ENCODE measurements around the gene ESF1. TPM values are rescaled to one million over a fixed set of nuclear protein-coding genes. Genes with fewer than 3 reads are reported as not detected.

Gene ESF1, protein sequence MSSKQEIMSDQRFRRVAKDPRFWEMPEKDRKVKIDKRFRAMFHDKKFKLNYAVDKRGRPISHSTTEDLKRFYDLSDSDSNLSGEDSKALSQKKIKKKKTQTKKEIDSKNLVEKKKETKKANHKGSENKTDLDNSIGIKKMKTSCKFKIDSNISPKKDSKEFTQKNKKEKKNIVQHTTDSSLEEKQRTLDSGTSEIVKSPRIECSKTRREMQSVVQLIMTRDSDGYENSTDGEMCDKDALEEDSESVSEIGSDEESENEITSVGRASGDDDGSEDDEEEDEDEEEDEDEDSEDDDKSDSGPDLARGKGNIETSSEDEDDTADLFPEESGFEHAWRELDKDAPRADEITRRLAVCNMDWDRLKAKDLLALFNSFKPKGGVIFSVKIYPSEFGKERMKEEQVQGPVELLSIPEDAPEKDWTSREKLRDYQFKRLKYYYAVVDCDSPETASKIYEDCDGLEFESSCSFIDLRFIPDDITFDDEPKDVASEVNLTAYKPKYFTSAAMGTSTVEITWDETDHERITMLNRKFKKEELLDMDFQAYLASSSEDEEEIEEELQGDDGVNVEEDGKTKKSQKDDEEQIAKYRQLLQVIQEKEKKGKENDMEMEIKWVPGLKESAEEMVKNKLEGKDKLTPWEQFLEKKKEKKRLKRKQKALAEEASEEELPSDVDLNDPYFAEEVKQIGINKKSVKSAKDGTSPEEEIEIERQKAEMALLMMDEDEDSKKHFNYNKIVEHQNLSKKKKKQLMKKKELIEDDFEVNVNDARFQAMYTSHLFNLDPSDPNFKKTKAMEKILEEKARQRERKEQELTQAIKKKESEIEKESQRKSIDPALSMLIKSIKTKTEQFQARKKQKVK
- 18.9 and 20.7 TPM in 2 replicates for total RNA-seq
- long read RNA-seq, partial matches to known transcripts, result 7 of 15 reads
- long read RNA-seq, other reads (novel, unspliced or antisense), result 8 of 15 reads

DNA sequence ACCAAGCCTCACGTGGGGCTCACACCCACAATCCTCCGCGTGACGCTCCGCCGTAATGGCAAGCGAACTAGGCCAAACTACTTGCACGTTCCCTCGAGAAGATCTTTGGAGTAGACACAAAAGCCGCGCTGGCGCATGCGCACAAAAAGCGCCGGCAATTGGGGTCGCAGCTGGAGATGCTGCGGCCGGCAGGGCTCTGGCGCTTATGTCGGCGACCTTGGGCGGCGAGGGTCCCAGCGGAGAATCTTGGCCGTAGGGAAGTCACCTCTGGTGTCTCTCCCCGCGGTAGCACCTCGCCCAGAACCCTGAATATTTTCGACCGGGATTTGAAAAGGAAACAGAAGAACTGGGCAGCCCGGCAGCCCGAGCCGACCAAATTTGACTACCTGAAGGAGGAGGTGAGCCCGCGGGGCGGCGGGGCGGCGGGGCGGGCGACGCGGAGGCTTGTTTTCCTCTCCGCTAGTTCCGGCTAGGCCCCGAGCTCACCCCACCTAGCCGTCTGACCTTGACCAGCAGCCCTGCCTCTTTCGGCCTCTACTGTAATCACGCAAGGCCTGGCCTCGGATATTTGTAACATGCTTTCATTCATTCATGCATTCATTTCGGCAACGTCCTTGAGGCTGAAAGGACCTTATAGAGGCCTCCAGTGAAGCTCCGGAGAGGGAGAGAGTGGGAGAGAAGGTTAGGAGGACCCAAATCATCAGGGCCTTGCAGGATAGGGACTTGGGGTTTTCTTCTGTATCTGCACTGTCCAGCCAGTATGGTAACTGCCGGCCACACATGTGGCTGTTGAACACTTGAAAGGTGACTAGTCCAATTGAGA lies at the start of gene ESF1, which contains the start of gene NDUFAF5:
TSS of gene ESF1 (minus strand) at position 27 of the 823 bp plus-strand sequence. CDS start 1,779 bp downstream, outside the sequence.
TSS of gene NDUFAF5 (plus strand) at position 136 of the 823 bp plus-strand sequence. CDS start at position 177, 41 bp downstream.
- peak within 1 kb of the TSS; percentile 95 for H3K4me3 Mint-ChIP-seq
- H3K4me1 Mint-ChIP-seq, result peaks cover 52% of the 10 kb centered on the region
- peak; percentile 91 for DNase-seq (ENCODE audit: low read depth, low spot score)
- TF ChIP-seq, protein P1, sequence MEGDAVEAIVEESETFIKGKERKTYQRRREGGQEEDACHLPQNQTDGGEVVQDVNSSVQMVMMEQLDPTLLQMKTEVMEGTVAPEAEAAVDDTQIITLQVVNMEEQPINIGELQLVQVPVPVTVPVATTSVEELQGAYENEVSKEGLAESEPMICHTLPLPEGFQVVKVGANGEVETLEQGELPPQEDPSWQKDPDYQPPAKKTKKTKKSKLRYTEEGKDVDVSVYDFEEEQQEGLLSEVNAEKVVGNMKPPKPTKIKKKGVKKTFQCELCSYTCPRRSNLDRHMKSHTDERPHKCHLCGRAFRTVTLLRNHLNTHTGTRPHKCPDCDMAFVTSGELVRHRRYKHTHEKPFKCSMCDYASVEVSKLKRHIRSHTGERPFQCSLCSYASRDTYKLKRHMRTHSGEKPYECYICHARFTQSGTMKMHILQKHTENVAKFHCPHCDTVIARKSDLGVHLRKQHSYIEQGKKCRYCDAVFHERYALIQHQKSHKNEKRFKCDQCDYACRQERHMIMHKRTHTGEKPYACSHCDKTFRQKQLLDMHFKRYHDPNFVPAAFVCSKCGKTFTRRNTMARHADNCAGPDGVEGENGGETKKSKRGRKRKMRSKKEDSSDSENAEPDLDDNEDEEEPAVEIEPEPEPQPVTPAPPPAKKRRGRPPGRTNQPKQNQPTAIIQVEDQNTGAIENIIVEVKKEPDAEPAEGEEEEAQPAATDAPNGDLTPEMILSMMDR (conservative IDR thresholded peaks at IDR 0.05), result no peak
- peaks cover 10% of the 10 kb centered on the region for H3K36me3 Mint-ChIP-seq (ENCODE audit: low read depth)
- no peaks in the 10 kb centered on the region for H3K9me3 Mint-ChIP-seq
- H3K27ac Mint-ChIP-seq (ENCODE audit: unreplicated experiment), result peak within 1 kb of the TSS; percentile 98
- H3K27me3 Mint-ChIP-seq (ENCODE audit: low read depth), result no peaks in the 10 kb centered on the region

DNA sequence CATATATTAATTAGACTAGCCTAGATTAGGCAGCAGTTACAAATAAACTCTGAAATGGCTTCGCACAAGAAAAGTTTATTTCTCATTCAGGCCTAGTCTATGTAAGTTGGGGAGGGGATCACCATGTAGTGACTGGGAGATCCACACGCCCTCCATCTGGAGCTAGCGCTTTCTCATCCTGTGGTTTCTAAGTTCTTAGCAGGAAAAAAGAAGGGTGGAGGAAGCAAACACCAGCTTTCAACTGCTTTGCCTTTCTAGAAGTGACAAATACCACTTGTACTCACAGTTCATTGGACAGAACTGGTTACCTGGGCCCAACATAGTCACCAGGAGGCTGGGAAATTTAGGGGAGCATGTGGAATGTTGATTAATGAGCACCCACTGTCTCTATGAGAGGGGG lies 46.8 kb upstream of the ESF1 start:
- TF ChIP-seq, protein P1 (conservative IDR thresholded peaks at IDR 0.05), result no peak
- Mint-ChIP-seq H3K27ac (ENCODE audit: unreplicated experiment) (no peak overlapping the region), H3K4me3 (no peak overlapping the region), H3K4me1 (no peaks in the 10 kb centered on the region), H3K9me3 (peaks cover 3% of the 10 kb centered on the region), H3K36me3 (ENCODE audit: low read depth) (no peaks in the 10 kb centered on the region), H3K27me3 (ENCODE audit: low read depth) (no peaks in the 10 kb centered on the region)
- DNase-seq (ENCODE audit: low read depth, low spot score), result no peak

DNA sequence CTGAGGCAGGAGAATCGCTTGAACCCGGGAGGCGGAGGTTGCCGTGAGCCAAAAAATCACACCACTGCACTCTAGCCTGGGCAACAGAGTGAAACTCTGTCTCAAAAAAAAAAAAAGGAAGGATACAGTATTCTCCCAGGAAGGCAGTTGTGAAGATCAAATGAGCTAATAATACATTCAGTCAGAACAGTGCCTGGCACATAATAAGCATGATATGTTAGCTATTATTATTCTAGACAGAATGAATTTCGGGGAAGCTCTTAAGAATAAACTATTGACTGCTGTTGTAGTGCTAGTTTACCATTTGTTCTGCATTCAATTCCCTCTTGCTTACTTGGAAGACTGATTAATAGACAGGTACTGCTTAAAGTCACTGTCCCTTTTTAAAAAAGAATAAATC lies 40.7 kb upstream of the ESF1 start:
- Mint-ChIP-seq H3K36me3 (ENCODE audit: low read depth) (no peaks in the 10 kb centered on the region), H3K9me3 (no peaks in the 10 kb centered on the region), H3K27ac (ENCODE audit: unreplicated experiment) (no peak overlapping the region), H3K4me3 (no peak overlapping the region), H3K4me1 (no peaks in the 10 kb centered on the region), H3K27me3 (ENCODE audit: low read depth) (no peaks in the 10 kb centered on the region)
- no peak for DNase-seq (ENCODE audit: low read depth, low spot score)
- TF ChIP-seq, protein P1 (conservative IDR thresholded peaks at IDR 0.05), result no peak

DNA sequence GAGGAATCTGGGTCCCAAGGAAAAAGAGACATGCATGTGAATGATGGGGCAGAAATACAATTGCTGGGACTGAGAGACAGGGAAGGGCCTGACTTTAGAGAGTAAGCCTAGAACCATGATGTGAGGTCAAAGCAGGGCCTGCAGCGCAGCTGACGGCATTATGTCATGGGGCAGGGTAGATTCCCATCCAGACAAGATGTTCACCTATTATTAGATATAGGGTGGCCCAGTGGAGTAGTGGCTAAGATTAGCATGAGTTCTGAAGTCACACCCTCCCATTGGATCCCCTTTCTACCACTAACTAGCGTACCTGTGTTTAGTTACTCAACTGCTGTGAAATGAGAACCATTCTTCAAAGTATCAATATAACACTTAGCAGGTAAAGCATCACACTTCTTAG lies 39.7 kb upstream of the ESF1 start:
- H3K4me3 Mint-ChIP-seq, result no peak overlapping the region
- no peak overlapping the region for H3K27ac Mint-ChIP-seq (ENCODE audit: unreplicated experiment)
- H3K4me1 Mint-ChIP-seq, result no peaks in the 10 kb centered on the region
- DNase-seq (ENCODE audit: low read depth, low spot score), result no peak
- TF ChIP-seq, protein P1 (conservative IDR thresholded peaks at IDR 0.05), result no peak
- H3K36me3 Mint-ChIP-seq (ENCODE audit: low read depth), result no peaks in the 10 kb centered on the region
- H3K9me3 Mint-ChIP-seq, result no peaks in the 10 kb centered on the region
- no peaks in the 10 kb centered on the region for H3K27me3 Mint-ChIP-seq (ENCODE audit: low read depth)

DNA sequence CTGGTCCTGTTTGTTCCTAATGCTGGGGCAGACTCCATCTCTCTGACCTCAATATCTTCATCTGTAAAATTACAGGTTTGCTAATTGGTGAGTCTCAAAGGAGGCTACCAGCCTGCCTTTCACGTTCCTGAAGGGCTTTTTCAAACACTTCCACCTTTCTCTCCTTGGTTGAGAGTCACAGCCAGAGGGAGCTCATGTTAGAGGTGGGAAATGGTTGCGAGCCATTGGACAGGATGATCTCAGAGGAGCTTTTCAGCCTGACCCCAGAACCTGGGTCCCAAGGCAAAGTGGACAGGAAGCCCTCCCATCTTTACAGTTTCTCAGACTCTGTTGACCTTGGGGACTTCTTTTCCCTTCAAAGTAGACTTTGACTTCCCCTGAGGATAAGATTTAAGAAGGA lies 37.7 kb upstream of the ESF1 start:
- Mint-ChIP-seq H3K4me1 (no peaks in the 10 kb centered on the region), H3K4me3 (no peak overlapping the region), H3K9me3 (no peaks in the 10 kb centered on the region), H3K36me3 (ENCODE audit: low read depth) (no peaks in the 10 kb centered on the region), H3K27ac (ENCODE audit: unreplicated experiment) (no peak overlapping the region), H3K27me3 (ENCODE audit: low read depth) (no peaks in the 10 kb centered on the region)
- TF ChIP-seq, protein P1 (conservative IDR thresholded peaks at IDR 0.05), result no peak
- DNase-seq (ENCODE audit: low read depth, low spot score), result no peak

Data from neural crest cell (in vitro differentiated cells).